Mesenteric fat pad (tissue), 1 donor: ENCODE data around the gene SGK1. TPM values are rescaled to one million over a fixed set of nuclear protein-coding genes. Genes with fewer than 3 reads are reported as not detected.
"Not testable (repeated sequence)": the region's sequence is repeated elsewhere in the genome, so short reads cannot be mapped to it uniquely, and the experiment has no call there.

Experiments
- DNase-seq: peaks from one replicate; pipeline ENCODE4 v3.0.0-alpha.2; 2020; ENCODE audit warnings: low spot score
- total RNA-seq: library from RNA; stranded (reverse); fragmentation: NEBNext Ultra II Directional; extraction: Animal tissue kit (Norgen Biotek cat#: 25700); gene quantifications from one replicate; pipeline ENCODE4 v1.2.1, GENCODE V29; 2021
- donor health status: DM: yes; HTN: yes; CAD: no.

Gene SGK1
- total RNA-seq, 1 donor from 2014 or later, result 265 TPM

DNA sequence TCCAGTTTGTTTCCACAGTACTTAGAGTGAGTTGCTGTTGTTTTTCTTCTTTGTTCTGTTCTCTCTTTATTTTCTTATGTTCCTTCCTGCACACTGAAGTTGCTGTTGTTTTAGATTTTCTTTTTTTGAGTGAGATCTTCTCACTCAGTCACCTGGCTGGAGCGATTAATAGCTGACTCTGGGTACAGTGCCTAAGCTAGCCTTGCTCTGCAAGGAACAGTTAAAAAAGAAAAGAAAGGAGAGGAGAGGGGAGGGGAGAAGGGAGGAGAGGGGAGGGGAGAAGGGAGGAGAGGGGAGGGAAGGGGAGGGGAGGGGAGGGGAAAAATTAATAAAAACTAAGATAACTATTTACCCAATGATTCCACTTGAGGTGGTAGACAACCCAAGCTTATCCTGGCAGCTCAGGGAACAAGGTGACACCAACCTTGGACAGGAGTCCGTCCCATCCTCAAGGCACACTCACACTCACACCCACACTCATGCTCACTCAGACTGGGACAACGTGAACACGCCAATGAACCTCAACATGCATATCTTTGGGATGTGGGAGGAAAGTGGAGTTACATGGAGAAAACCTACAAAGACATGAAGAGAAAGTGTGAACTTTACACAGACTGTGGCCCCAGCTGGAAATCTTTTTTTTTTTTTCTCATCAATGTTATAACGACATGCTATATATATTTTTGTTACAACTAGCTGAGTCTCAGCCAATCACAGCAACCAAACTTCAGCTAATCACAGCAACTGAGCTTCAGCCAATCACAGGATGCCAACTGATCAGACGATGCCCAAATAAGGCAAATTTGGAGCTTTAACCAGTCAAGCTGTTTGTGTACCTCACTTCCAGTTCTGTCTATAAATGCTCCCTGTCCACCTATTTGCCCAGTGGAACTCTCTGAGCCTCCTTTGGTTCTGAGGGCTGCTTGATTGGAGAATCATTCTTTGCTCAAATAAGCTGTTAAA is 124.1 kb downstream of the SGK1 start:
- no peak for DNase-seq

GRCh38 chr6:134192609-134193008 is 125.3 kb downstream of the SGK1 start:
- DNase-seq, result not testable (repeated sequence)

DNA sequence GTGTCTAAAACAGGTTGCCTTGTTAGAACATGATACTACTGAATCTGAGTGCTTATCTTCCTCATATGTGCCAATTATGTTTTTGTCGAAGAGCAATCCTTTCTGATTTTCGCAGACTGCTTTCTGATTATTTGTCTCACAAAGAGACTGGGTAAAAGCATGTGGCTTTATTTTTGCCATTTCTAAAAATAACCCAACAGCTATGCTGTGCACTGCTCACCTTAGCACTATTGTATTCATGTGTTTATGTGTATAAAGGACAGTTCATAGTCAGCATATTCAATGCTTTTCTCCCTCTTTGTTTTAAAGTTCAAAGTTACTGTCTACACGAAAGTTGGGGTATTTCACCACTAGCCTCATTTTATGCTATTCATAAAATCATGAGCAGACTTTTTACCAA is 127.0 kb downstream of the SGK1 start:
- DNase-seq, result no peak

DNA sequence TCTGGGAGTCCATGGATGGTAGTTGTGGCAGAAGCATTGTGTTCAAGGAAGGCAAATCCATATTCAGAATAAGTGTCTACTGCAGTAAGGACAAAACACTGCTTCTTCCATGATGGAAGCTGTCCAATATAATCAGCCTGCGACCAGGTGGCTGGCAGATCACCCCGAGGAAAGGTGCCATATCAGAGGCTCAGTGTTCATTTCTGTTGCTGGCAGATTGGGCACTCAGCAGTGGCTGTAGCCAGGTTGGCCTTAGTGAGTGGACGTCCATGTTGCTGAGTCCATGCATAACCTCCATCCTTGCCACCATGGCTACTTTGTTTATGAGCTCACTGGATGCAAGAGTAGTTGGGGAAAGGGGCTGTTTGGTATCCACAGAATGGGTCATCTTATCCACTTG is 130.2 kb downstream of the SGK1 start:
- DNase-seq, result no peak

DNA sequence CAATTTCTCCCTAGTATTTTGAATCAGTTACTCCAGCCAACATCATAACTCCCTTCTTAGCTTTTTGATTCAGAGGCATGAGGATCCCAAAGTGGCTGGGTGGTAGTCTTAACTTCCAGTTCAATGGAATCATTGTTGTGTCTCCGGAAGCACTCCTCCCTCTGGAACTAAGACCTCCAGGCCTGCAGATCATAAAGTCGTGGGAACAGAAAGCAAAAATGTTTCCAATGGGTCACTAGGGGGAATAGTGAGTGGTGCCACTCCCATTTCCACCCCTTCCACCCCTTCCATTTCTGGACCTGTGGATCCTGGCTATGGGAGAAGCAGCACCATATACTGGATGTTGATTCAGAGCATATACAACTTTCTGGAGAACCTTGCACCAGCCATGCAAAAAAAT is 130.8 kb downstream of the SGK1 start:
- no peak for DNase-seq

GRCh38 chr6:134186355-134186754 is 131.6 kb downstream of the SGK1 start:
- DNase-seq, result no peak

DNA sequence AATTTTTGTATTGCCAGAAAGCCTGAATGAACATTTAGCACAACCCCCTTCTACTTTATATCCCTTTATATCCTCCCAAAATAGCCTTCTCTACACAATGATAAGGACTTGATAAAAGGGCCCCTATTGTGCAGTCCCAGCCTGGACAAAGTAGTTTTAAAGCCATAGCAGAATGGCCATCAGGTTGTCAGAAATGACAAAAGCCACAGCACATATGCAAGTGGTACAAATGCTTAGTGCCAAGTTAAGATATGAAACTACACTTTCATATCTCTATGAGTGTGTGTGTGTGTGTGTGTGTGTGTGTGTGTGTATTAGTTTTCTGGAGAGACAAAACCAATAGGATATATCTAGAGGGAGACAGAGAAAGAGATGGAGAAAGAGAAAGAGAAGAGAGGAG is 132.6 kb downstream of the SGK1 start:
- DNase-seq, result no peak

DNA sequence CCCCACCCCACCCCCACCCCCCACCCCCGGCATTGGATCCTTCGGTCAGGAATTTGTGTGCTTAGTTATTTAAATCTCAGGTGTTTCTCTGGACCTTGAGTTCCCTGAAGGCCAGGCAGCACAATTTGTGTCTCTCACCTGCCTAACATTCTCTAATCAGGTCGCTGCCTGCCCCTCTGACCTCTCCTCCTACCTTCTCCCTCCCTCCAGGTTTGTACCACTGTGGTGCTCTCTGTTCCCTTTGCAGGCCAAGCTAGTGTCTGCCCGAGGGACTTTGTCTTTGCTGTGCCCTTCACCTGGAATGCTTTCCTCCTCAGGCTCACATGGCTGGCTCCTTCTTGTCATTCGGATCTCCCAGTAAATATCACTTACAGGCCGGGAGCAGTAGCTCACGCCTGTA is 134.1 kb downstream of the SGK1 start:
- no peak for DNase-seq

DNA sequence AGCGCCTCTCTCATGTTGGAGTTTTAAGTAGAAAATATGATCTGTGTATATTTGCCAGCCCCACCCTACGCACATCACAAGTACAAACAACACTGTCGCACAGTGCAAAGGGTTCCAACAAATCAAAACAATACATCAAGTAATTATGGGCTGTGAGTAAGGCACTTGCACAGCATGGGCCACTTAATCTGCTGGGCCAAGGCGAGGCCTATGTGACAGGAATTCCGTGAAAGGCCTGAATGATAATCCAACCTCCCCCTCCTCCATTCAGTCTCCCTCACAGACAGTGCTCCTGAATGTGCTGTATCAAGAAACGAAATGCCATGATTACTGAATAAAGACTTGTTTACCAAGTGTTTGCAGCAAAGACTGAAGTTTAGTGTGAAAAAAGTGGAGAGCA is 135.4 kb downstream of the SGK1 start:
- DNase-seq, result no peak

GRCh38 chr6:134181726-134182125 is 136.2 kb downstream of the SGK1 start:
- not testable (repeated sequence) for DNase-seq

- DNase-seq, result not testable (repeated sequence)
Measured at GRCh38 chr6:134181251-134181650, 136.7 kb downstream of the SGK1 start.

GRCh38 chr6:134180540-134180939 is 137.4 kb downstream of the SGK1 start:
- DNase-seq, result not testable (repeated sequence)

GRCh38 chr6:134178161-134179044 is 139.5 kb downstream of the SGK1 start:
- no peak for DNase-seq

- no peak for DNase-seq
Measured at GRCh38 chr6:134177753-134178160, 140.2 kb downstream of the SGK1 start.

DNA sequence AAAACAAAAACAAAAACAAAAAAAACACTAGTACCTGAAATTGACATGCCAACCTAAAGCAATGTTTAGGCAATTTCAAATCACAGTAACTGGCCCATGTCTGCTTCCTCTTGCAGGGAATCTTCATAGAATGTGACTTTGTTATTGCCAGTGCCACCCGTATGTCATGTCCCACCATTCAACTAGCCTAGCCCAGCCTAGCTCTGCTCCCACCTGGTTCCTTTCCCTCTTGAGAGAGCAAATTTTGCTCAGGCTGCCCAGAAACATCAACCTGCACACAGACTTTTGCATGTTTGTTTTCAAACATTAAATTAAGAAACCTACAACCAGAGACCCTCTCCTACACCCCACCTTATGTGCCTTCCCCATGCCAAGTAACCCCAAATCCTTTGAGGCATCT is 140.7 kb downstream of the SGK1 start:
- DNase-seq, result no peak

DNA sequence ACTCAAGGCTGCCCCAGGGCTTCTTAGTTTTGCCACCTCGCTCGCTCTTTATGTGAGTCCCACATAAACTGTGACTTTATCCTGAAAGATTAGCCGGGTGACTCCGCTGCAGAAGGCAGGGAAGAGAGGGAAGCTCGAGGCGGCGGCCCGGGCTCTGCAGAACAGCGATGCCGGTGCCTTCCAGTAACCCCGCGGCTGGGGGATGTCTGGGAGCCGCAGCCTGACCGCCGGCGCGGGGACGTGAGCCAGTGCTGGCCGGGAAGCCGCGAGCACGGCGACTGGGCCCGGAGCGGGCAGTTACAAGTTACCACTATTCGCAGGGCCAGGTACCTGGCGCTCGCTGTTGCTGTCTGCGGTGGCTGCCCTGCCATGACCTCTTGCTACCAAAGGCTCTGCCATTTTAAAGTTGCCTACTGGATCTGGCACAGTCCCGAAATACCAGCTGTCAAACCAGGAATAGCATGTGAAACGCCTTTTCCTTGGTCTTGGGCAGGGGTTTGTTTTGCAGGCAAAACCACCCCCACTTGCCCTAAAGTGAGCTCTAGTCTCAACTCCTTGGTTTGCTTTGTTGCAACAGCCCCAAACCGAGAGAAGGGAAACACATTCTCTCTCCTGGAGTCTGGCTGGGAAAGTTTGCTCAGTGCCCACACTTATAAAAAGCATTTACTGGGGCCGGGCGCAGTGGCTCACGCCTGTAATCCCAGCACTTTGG is 141.5 kb downstream of the SGK1 start:
- DNase-seq, result no peak

DNA sequence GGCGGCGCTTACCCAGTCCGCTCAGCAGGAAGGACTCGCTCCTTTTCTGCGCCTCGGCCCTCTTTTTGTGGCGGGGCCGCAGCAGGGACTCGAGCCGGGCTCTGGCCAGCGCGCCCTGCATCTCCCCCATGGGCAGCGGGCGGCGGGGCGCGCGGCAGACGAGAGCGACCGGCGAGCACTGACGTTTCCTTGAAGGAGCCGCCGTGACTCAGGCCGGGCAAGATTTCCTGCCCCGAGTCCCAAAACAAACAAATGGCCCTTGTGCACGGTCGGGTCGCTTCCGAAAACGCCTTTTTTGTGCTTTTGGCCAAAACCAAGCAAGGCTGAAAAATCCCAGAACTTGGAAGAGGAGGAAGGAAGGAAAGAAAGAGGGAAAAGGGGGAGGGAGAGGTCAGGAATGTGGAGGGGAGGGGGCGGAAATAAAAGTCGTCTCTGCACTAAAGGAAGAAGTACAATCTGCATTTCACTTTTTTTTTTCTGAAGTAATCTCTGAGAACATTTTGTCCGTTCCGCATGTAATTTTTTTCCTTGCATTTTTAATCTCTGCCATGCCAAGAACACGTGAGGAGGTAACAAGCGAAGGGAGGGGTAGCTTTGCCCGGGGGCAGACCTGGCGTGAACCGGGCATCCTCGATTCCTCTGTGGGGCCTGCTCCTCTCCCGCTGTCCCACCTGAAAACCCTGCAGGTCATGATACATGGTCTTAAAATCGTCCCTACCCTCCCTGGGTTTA is 142.2 kb downstream of the SGK1 start:
- peak; percentile 93 for DNase-seq

DNA sequence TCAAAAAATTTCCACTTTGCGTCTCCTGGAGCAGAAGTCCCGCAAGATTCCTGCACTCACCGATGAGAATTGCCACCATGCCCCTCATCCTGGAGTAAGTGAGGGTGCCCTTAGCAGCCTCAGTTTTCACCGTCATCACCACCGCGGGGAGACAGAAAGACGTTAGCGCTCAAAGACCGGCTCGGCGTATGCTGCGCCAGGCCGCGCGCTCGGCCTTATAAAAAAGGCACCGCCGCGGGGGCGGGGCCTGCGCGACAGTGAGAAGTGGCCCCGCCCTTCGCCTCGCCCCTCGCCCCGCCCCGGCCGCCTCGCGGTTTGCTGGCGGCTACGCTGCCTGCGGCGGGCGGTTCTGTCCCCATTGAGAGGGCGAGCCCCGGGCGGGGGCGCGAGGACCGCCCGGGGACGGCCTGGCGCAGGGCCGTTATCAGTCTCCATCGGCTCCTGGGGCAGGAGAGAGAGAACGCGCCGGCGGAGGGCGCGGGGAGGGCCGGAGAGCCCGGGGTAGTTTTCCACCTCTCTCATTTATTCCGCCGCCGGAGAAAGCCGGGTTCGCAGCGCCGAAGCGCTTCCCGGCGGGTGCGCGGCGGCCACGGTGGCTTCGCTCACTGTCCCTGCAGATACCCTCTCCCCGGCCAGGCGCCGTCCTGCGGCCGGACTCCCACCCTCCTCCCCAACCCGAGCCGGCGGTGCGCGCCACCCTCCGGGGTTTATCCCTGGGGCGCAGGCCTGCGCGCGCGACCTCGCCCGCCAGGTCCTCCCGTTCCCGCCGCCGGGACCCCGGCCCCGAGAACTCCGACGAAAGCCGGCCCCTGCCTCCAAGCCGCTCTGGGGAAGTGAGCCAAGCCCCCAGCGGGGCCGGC is 143.0 kb downstream of the SGK1 start:
- DNase-seq, result peak; percentile 98

DNA sequence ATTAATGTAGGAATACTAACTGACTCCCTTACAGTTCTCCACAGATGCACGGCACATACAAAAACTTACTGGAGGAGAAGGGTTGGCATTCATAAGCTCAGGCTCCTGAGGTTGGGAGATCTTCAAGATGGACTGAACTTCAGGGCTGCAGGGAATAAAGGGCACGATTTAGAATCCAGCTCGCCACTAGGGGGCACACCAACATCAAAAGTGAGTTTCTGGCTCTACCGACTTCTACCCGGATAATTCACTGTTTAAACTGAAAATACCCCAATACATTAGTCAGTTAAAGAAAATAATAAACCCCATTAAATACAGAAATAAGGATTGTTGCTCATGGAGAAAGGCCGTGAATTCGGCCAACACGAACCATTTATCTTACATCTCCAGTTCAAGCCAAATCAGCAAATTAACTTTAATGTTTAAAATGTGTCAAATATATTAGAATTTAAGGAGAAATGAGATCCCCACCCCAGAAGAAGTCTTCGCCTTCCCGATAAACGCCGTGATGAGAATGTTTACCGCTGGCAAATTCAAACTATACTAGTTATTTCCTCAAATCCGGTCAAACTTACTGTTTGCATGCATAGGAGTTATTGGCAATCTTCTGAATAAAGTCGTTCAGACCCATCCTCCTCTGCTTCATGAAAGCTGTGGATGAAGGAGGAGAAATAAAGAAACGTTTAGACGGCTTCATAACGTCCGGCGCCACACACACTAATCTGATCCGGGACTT is 143.8 kb downstream of the SGK1 start:
- DNase-seq, result no peak
